ENCODE measurements around the gene XAF1. TPM values are rescaled to one million over a fixed set of nuclear protein-coding genes. Genes with fewer than 3 reads are reported as not detected.

XAF1 gene
- total RNA-seq, 2 experiments from 2014 or later = 24.9 to 26.2 TPM

GRCh38 chr17:6796017-6796886 is 40.4 kb downstream of the XAF1 start:
- POLR2A ChIA-PET = no interaction called here
- Histone ChIP-seq H3K27ac (ENCODE audit: low read depth in 1 of 2, low read length in 2 of 2) (no peak overlapping the region), H3K9me3 (ENCODE audit: control insufficient read depth in 1 of 2, insufficient read depth in 1 of 2, low read length in 2 of 2) (no peaks in the 10 kb centered on the region), H3K4me3 (ENCODE audit: low read length) (no peak overlapping the region), H3K36me3 (ENCODE audit: insufficient read depth, low read length) (no peaks in the 10 kb centered on the region), H3K27me3 (ENCODE audit: control insufficient read depth in 1 of 2, insufficient read depth in 2 of 2, low read length in 2 of 2) (peaks cover 2 to 5% of the 10 kb centered on the region in 2 experiments), H3K4me1 (ENCODE audit: insufficient read depth, low read length) (no peaks in the 10 kb centered on the region)
- H3K4me3 Mint-ChIP-seq = no peak overlapping the region
- intact Hi-C loops (cut with DNase I, micrococcal nuclease) = no loop called here
- no peaks in the 10 kb centered on the region for H3K9me3 Mint-ChIP-seq
- peaks cover 15% of the 10 kb centered on the region for H3K27me3 Mint-ChIP-seq
- no peak overlapping the region for H3K27ac Mint-ChIP-seq
- H3K36me3 Mint-ChIP-seq (ENCODE audit: low read depth) = no peaks in the 10 kb centered on the region
- CTCF ChIA-PET = no interaction called here
- ATAC-seq (ENCODE audit: poor library complexity) (no peak), DNase-seq (no peak)
- TF ChIP-seq CTCF (IDR thresholded peaks at IDR 0.05) = no peak
- no peaks in the 10 kb centered on the region for H3K4me1 Mint-ChIP-seq (ENCODE audit: low read depth)

DNA sequence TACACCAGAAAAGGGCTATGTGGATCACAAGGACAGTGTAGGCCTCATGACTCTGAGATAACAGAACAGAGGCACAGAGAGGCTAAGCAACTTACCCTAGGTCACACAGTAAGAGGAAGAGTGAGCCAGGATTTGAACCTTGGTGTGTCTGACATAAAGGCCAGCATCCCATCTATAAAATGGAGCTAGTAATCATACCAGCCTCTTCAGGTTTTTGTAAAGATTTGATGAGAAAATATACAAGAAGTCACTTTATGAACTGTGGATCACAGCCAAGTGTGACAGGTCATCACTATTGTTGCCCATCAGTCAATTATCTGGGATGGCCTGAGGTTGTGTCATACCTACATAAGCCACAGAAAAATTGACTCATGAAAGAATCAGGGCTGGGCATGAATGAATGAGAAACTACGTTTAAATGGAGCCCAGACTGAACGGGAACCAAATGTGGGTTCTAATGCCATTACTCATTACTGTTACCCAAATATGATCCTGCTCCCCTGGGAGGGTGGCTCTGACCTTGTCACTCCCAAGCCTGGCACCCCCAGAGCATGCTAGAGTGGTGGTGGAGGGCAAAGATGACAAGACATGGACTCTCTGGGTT is 41.1 kb downstream of the XAF1 start:
- Mint-ChIP-seq H3K9me3 (no peaks in the 10 kb centered on the region), H3K36me3 (ENCODE audit: low read depth) (no peaks in the 10 kb centered on the region), H3K27ac (no peak overlapping the region), H3K27me3 (peaks cover 14% of the 10 kb centered on the region), H3K4me3 (no peak overlapping the region), H3K4me1 (ENCODE audit: low read depth) (no peaks in the 10 kb centered on the region)
- ChIA-PET CTCF (no interaction called here), POLR2A (no interaction called here)
- no peak for ATAC-seq (ENCODE audit: poor library complexity)
- Histone ChIP-seq H3K4me1 (ENCODE audit: insufficient read depth, low read length) (no peaks in the 10 kb centered on the region), H3K27ac (ENCODE audit: low read depth in 1 of 2, low read length in 2 of 2) (no peak overlapping the region), H3K36me3 (ENCODE audit: insufficient read depth, low read length) (no peaks in the 10 kb centered on the region), H3K4me3 (ENCODE audit: low read length) (no peak overlapping the region), H3K9me3 (ENCODE audit: control insufficient read depth in 1 of 2, insufficient read depth in 1 of 2, low read length in 2 of 2) (no peaks in the 10 kb centered on the region), H3K27me3 (ENCODE audit: control insufficient read depth in 1 of 2, insufficient read depth in 2 of 2, low read length in 2 of 2) (peaks cover 0 to 5% of the 10 kb centered on the region in 2 experiments)
- DNase-seq = no peak
- TF ChIP-seq CTCF (IDR thresholded peaks at IDR 0.05) = no peak
- intact Hi-C loops (cut with DNase I, micrococcal nuclease) = no loop called here

GRCh38 chr17:6797718-6798351 is 42.0 kb downstream of the XAF1 start:
- no peaks in the 10 kb centered on the region for H3K27me3 ChIP-seq (ENCODE audit: control insufficient read depth in 1 of 2, insufficient read depth in 2 of 2, low read length in 2 of 2)
- H3K27me3 Mint-ChIP-seq = peaks cover 5% of the 10 kb centered on the region
- no peak overlapping the region for H3K4me3 ChIP-seq (ENCODE audit: low read length)
- intact Hi-C loops (cut with DNase I, micrococcal nuclease) = no loop called here
- no peaks in the 10 kb centered on the region for H3K36me3 ChIP-seq (ENCODE audit: insufficient read depth, low read length)
- ChIA-PET CTCF (no interaction called here), POLR2A (no interaction called here)
- H3K9me3 ChIP-seq (ENCODE audit: control insufficient read depth in 1 of 2, insufficient read depth in 1 of 2, low read length in 2 of 2) = no peaks in the 10 kb centered on the region
- no peak overlapping the region for H3K4me3 Mint-ChIP-seq
- no peaks in the 10 kb centered on the region for H3K4me1 Mint-ChIP-seq (ENCODE audit: low read depth)
- no peaks in the 10 kb centered on the region for H3K9me3 Mint-ChIP-seq
- DNase-seq = no peak
- H3K36me3 Mint-ChIP-seq (ENCODE audit: low read depth) = no peaks in the 10 kb centered on the region
- H3K4me1 ChIP-seq (ENCODE audit: insufficient read depth, low read length) = no peaks in the 10 kb centered on the region
- no peak overlapping the region for H3K27ac ChIP-seq (ENCODE audit: low read depth in 1 of 2, low read length in 2 of 2)
- no peak for ATAC-seq (ENCODE audit: poor library complexity)
- no peak overlapping the region for H3K27ac Mint-ChIP-seq
- TF ChIP-seq CTCF (IDR thresholded peaks at IDR 0.05) = no peak
